ENCODE measurements around the gene ESPNL.

The ESPNL gene

DNA sequence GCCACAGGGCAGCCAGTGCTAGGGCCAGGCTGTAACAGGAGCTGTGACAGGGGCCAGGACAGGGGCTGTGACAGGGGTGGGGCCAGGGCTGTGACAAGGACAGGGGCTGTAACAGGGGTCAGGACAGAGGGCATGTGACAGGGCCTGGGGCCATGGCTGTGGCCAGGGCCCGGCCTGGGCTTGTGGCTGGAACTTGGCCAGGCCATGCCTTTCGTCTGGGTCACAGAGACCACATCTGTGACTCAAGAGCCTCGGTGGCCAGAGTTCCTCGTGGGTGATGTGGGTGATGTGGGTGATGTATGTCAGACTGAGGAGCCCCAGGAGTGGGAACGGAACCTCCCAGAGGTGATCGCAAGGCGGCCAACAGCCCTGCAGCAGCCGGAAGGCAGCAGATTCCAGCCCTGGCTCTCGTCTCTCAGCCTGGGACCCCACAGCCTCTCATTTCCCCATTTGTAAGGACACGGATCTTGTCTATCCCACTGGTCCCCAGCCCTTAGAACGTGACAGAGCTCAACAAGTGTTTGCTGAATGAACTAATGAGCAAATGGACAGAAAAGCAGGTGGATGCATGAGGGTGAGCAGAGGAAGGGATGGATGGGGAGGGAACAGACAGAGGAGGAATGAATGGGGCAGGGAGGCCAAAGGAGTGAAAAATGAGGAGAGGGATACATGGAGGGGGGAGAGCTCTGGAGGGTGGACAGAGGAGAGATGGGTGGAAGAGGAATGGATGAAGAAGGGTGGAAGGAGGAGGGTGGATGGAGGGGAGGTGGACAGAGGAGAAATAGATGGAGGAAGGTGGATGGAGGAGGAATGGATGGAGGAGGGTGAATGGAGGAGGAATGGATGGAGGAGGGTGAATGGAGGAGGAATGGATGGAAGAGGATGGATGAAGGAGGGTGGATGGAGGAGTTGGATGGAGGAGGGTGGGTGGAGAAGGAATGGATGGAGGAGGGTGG lies 17.3 kb downstream of the ESPNL start:
- no peak for DNase-seq

DNA sequence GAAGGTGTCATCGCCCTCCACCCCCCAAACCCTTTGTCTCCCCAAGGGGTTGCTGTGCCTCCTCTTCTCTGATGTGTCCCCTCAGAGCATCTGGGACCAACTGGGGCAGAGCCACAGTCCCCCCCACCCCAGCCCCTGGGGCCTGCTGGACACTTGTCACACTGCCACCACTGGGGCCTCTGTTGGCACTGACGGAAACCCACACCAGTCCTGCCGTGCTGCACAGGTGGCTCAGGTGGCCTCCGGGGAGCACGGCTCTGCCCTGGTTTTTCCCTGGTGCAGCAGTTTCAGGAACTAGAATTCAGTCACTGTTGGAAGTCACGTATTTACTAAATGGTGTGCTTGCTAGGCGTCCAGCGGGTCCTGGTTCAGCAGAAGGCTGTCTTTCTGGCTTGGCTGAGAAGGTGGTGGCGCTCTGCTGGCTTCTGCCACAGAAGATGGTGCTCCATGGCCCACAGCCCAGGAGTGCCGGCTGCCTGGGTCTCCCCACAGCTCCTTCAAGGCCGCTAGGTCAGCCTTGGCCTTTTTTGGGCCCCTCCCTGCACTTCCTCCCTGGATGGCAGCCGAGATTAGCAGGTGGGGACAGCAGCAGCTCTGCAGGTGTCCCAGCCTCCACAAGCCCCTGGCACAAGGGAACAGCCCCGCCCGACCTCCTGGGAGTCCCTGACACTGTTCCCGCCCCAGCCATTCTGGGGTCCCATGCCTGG lies 19.8 kb downstream of the ESPNL start:
- DNase-seq = no peak

DNA sequence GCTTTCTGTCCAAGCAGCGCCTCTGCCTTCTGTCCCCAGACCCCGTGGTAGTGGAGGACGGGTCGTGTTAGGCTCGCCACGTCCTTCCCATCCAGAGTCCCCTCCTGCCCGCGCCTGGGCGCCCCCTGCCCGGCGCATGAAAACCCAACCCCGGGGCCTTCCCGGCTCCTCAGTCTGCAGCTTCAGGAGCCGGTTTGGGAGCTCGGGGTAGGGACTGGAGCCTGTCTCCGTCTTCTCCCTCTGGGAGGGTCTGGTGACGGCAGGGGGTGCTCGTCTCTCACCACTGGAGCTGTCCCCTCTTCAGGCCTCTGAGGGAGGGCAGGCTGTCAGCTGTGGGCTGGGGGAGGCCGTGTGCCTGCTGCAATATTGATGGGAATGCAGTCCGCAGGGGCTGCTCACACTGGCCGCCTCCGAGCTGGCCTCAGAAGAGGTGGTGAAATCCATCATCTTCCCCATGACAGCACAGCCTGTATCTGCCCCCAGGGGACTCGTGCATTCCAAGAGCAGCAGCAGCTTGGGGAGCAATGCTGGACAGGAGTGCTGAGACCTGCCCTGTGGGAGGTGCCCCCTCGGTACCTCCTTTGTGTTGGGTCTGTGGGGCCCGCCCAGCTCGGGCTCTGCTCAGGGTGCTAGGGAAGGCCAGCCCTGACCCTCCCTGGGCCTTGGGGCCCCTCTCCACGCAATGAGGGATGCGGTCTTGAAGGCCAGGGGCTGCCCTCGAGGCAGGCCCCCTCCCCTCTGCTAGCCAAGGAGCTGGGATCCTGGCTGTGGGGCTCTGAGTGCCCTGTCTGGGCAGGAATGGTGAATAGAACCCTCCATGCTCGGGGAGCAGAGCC lies 20.5 kb downstream of the ESPNL start:
- no peak for DNase-seq

DNA sequence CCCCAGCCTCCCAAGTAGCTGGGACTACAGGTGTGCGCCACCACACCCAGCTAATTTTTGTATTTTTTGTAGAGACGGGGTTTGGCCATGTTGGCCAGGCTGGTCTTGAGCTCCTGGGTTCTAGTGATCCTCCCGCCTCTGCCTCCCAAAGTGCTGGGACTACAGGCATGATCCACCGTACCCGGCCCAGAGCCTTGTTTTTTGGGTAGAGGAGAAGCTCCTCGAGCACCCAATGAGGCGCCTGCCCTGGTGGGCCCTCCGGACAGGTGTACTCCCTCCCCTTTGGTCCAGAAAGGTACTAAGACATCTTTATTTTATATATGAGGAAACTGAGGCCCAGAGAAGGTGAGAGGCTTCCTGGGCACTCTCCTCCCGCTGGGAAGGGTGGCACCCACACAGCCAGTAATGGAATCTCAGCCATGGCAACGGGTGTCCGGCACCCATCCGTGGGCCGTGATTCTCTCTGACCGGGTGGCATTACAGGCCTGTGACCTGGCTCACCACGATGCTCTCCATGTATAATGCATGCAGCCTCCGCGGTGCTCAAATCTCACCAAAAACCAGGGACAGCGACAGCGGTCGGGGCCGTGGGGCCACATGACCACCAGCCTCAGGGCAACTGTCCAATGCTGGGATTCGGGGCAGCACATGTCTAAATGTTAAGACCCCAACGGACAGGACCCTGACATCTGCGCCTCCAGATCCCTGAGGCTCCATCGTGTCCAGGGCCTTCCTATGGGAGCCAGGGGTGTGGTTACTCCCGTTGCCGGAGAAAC lies 21.6 kb downstream of the ESPNL start:
- no peak for DNase-seq

DNA sequence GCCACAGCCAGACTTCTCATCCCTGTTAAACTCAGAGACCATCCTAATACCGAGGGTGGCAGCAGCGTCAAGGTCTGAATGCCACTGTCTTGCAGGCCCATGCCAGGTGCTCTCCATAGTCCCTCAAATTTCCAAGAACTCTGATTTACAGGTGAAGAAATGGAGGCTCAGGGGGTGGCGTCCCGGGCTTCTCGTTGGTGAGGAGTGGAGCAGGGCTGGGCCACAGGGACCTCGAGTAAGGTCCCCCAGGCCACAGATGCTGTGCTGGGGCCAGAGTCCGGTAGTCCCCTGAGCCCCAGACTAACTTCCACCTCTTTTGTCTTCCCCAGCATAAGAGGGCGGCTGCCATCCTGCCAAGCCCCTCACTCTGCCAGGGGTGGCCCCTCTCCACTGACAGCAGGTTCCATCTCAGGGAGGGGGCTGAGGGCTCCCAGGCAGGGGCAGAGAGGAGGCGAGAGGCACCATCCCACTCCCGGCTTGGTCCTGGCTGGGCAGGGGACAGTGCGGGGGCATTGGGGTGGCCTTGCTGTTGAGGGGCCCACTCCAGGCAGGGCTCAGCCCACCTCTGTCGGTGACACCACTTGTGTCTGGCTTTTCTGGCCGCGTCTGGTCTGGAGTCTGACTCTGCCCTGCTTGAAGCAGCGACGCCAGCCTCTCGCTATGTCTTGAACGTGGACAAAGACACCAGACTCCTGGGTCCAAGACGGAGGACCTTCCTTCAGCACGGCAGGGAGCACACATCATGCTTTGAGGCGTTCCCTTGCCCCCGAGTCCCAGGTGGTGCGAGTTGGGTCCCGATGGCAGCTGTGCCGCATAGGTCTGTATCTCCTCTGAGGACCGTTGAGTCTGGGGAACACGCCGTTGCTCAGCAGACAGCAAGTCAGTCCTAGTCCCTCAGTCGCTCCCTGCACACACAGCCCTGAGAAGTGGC lies 22.4 kb downstream of the ESPNL start:
- DNase-seq = no peak

DNA sequence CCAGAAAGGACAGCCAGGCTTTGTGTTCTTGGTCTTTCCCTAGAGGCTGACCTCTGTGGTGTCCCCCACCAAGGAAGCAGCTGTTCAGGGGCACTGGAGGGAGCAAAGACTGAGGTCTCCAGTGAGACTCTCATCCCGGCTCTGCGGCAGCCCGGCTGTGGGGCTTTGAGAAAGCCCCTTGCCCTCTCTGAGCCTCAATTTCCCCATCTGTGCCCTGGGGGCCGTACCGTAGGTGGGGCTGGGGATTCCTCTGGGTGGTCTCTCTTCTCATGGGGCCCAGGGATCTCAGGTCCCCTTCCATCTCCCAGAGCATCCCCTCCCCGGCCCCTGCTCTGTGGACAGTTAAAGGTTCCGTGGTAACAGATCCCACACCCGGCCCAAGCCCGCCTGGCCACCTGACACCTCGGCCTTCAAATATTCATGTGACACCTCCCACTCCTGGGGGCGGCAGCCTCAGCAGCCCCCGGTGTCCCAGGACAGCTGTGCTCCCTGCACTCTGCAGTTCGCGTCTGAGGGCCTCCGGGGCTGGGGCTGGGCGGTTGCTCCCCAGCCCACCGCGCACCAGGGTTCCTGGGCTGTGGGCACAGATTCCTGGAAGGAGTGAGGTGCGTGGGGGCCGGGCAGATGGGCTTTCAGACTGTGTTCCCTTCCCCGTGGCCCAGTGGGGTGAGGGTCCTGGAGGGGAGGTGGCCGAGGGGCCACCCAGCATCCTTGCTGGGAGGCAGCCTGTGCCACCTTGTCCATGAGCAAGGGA lies 23.3 kb downstream of the ESPNL start:
- no peak for DNase-seq

DNA sequence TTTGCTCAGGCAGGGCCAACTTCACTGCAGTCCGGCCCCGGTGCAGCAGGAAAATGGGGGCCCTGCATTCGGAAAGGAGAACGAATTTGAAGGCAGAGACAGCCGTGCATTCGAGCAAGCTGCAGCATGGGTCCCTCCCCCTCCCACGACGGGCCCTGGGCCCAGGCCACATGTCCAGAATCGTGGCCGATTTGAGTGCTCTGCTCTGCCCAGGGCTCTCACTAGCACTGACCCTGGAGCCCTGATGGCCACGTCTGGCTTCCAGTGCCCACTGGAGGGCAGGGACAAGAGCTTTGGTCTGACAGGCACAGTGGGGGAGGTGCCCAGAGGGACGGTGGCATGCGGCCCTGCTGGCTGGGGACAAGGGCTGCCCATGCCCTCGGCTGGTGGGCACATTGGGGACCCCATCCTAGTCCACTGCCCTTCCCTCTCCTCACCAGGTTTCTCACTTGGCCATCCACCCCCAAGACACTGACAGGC lies 23.9 kb downstream of the ESPNL start:
- DNase-seq = no peak

DNA sequence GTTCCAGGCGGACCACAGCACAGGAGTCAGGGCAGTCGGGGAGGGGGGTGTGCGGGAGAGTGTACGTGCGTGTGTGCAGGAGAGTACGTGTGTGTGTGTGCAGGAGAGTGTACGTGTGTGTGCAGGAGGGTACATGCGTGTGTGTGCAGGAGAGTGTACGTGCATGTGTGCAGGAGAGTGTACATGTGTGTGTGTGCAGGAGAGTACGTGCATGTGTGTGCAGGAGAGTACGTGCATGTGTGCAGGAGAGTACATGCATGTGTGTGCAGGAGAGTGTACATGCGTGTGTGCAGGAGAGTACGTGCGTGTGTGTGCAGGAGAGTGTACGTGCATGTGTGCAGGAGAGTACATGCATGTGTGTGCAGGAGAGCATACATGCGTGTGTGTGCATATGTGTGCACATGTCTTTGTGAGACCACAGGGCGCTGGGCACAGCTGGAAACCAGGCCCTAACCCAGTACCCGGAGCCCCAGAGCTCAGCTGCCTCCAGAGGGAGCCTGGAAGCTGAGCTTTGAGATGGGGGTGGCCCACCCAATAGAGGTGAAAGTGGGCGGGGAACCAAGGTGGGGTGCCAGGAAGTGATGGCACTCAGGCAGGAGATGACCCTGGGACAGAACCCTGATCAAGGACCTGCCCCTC lies 24.5 kb downstream of the ESPNL start:
- DNase-seq = no peak

DNA sequence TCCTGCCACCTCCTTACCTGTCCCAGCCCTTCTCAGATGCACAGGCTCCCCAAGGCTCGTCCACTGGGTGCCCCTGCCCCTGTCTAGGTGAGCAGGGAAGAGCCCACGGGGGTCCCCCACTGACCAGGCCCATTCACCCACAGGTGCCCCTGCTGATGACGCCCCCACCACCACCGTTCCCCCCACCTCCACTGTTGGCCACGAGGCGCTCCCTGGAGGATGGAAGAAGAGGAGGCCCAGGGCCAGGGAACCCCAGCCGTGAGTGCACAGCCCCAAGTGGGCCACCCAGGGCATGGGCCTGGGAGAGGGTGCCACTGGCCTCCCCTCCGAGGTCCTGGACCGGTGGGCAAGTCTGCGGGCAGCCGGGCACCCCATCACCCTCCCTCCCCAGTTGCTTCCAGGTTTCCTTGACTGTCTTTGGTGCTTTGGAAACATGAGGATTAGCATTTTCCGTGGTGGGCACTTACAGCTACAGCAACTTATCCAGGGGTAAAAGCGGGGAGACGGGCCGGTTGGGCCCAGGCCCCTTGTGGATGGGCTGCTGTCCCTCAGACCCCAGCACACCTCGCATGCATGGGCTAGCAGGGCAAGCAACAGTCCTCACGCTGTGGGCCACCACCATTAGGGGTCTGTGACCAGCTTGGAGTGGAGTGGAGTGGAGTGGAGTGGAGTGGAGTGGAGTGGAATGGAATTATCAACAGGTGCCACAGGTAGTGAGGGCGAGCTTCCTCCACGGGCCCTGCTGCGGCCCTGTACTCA lies 25.2 kb downstream of the ESPNL start:
- no peak for DNase-seq

DNA sequence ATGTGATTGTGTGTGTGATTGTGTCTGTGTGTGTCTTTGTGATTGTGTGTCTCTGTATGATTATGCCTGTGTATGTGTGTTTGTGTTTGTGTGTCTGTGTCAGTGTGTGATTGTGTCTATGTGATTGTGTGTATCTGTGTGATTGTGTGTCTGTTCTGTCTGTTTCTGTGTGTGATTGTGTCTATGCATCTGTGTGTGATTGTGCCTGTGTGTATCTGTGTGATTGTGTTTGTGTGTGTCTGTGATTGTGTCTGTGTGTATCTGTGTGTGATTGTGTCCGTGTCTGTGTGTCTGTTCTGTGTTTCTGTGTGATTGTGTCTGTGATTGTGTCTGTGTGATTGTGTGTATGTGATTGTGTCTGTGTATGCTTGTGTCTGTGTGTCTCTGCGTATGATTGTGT lies 26.2 kb downstream of the ESPNL start:
- no peak for DNase-seq

DNA sequence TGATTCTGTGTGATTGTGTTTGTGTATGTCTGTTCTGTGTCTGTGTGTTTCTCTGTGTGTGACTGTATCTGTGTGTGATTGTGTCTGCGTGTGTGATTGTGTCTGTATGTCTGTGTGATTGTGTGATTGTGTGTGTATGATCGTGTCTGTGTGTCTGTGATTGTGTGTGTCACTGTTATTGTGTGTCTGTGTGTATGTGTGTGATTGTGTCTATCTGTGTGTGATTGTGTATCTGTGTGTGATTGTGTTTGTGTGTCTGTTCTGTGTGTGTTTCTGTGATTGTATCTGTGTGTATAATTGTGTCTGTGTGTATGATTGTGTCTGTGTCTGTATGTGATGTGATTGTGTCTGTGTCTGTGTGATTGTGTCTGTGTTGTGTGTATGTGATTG lies 26.6 kb downstream of the ESPNL start:
- DNase-seq = no peak

DNA sequence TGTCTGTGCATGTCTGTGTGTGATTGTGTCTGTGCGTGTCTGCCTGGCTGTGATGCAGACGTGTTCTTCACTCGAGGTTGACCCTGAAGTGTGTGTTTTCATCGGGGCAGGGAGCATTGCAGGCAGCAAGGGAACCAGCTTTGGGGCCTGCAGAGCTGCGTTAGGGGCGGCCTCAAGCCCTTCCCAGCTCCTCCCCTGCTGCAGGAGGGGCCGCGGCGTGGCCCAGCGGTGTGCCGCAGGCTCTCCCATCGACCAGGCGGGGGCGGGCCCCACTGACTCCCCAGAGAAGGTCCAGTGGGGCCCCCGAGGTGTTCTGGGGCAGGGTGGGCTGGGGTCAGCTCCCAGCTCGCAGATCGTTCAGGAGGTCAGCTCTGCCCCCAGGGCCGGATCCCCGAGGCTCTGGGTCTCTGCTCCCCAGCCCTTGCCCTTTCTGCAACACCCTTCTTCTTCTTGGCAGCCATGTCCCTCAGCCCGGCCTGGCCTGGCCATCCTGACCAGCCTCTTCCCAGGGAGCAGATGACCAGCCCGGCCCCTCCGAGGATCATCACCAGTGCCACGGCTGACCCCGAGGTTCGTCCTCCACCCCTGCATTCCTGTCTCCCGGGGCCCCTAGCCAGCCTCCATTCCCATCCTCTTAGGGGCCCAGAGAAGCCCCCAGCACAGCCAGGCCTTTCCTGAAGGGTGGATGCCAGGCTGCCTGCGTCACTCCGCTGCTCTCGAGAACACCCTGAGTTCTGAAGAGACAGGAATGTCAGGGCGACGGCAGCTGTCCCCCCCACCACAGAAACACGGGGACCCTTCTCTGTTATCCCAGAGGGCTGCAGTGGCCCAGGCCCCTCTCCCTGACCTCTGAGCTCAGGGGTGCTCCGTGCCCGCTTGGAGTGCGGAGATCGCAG lies 27.3 kb downstream of the ESPNL start:
- no peak for DNase-seq

DNA sequence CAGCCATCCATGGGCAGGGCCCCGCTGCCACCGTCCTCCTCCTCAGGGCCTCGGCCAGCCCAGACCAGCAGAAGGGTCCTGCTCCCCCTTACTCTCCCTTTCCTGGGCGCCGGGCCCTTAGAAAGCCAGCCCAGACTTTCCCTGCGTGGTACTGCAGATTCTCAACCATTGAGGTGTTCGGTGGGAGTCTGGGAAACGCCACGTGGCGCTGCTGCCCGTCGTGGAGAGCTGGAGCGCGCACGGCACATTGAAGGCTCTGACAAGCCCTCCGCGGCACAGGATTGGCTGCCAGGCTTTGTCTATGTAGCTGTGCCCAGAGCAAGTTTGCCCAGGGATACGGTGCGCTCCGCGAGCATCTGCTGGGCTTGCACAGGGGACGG lies 27.9 kb downstream of the ESPNL start:
- DNase-seq = no peak

DNA sequence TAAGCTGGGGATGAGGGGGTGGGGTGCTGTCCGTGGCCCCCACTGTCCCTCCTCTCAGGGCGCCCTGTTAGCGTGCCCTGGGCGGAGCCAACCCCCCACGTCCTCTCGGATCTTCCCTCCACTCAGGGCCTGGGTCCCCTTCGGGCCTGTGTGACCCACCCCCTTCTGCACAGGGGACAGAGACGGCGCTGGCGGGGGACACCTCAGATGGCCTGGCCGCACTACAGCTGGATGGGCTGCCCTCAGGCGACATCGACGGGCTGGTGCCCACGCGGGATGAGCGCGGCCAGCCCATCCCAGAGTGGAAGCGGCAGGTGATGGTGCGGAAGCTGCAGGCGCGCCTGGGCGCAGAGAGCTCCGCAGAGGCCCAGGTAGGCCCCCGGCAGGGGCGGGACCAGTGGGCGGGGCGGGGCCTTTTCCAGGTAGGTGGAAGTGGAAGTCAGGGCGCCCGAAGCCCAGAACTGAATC lies 28.4 kb downstream of the ESPNL start:
- no peak for DNase-seq

DNA sequence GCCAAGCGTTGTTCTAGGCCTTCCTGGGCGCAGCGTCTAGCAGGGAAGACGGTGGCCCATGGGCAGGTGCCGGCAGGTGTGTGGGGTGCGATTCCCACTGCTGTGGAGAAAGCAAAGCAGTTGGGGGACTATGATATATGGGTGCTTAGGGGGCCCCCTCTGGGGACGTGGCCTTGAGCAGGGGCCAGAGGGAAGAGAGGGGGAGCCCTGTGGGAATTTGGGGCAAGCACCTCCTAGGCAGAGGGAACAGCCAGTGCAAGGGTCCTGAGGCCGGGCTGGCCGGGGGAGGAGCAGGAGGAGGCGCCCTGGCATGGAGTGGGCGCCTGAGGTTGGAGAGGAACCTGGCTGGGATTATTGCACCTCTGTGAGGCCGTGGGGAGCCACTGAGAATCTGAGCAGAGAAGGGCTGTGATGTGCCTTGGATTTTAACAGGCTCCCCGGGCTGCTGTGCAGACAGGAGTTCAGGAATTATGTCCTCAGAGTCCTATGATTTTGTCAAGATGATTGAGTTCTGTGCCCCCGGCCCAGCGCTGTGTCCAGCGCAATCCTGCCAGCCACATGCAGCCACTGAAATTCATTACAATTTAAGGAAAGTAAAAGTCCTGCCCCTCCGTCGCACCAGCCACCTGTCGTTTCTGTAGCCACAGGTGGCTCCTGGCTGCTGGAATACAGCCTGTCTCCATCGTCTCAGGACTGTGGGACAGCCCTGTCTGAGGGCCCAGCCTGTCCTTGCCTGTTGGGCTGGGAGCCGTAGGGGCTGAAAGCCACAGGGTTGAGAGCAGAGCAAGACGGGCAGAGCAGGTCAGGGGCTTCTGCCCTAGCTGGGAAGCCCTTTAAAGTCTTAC lies 29.2 kb downstream of the ESPNL start:
- no peak for DNase-seq

DNA sequence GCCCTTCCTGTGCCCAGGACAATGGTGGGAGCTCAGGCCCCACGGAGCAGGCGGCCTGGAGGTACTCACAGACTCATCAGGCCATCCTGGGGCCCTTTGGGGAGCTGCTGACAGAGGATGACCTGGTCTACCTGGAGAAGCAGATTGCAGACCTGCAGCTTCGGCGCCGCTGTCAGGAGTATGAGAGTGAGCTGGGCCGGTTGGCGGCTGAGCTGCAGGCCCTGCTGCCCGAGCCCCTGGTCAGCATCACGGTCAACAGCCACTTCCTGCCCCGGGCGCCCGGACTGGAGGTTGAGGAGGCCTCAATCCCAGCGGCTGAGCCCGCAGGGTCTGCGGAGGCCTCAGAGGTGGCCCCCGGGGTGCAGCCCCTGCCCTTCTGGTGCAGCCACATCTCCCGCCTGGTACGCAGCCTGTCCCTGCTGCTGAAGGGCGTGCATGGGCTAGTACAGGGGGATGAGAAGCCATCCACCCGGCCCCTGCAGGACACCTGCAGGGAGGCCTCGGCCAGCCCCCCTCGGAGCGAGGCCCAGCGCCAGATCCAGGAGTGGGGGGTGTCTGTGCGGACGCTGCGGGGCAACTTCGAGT lies 30.1 kb downstream of the ESPNL start:
- DNase-seq = no peak

All from DMS 273 treated with DMSO at 0.1 percent for 48 hours (cell line).